Tibial nerve (tissue), 3 donors: ENCODE measurements around the gene IMMP1L.

Experiments used
- CTCF ChIP-seq, 5 experiments: fragments of 200-600 bp in 3 of 5; fragments of 450-650 bp in 2 of 5; sonication (generic) in 3 of 5; IDR thresholded peaks; one replicate each; pipeline ENCODE4 v1.5.1; 2016 to 2019; ENCODE audit warnings: antibody characterized with exemption in 5 of 5, mild to moderate bottlenecking in 3 of 5, moderate library complexity in 2 of 5
- POLR2A ChIP-seq, 2 donors: fragments of 450-650 bp; IDR thresholded peaks; one replicate each; pipeline ENCODE4 v1.6.1; 2017; ENCODE audit warnings: antibody characterized with exemption in 2 of 2, mild to moderate bottlenecking in 2 of 2, moderate library complexity in 2 of 2

- TF ChIP-seq POLR2A (IDR thresholded peaks at IDR 0.05) (no peak), CTCF (IDR thresholded peaks at IDR 0.05) (no peak)
Observed at GRCh38 chr11:31443802-31444201, 65.6 kb downstream of the IMMP1L start.
